Activated CD8-positive, alpha-beta T cell treated with anti-CD3 and anti-CD28 coated beads, Interleukin-2, amount 10 ng/mL, durations not matched to agents 7 days and 5 days (primary cell): ENCODE measurements around the gene GGTLC2. TPM values are rescaled to one million over a fixed set of nuclear protein-coding genes. Genes with fewer than 3 reads are reported as not detected.
A peak's percentile ranks its signal among the peaks of the same experiment; 100 is the strongest.
"Not testable (repeated sequence)": the region's sequence is repeated elsewhere in the genome, so short reads cannot be mapped to it uniquely, and the experiment has no call there.

ENCODE experiments used
- ATAC-seq: fragments of 150-1000 bp; cut with Tn5 transposase; one replicate; pipeline ENCODE4 v1.10.0; 2021; ENCODE audit warnings: moderate library complexity
- CTCF ChIA-PET: fragments of 350-600 bp; sonication (Branson Sonifier 250); formaldehyde crosslinking; loops from one replicate; lab custom pipeline; 2021; ENCODE audit warnings: antibody characterized with exemption; lab: Charles Lee
- POLR2A ChIA-PET: fragments of 350-600 bp; sonication (Branson Sonifier 250); formaldehyde crosslinking; loops from one replicate; lab custom pipeline; 2021; ENCODE audit warnings: antibody characterized with exemption; lab: Charles Lee
- DNase-seq: peaks from one replicate; pipeline ENCODE4 v3.0.0-alpha.2; 2020
- H3K27ac Mint-ChIP-seq: one replicate; pipeline ENCODE4 v1.8.0; 2021; ENCODE audit warnings: mild to moderate bottlenecking, mixed read lengths
- H3K27me3 Mint-ChIP-seq: one replicate; pipeline ENCODE4 v1.8.0; 2021; ENCODE audit warnings: low read depth, mixed read lengths
- H3K36me3 Mint-ChIP-seq: one replicate; pipeline ENCODE4 v1.8.0; 2021; ENCODE audit warnings: low read depth, mixed read lengths
- H3K4me1 Mint-ChIP-seq: one replicate; pipeline ENCODE4 v1.8.0; 2021; ENCODE audit warnings: low read depth, mixed read lengths
- H3K4me3 Mint-ChIP-seq: one replicate; pipeline ENCODE4 v1.8.0; 2021; ENCODE audit warnings: mild to moderate bottlenecking, mixed read lengths
- H3K9me3 Mint-ChIP-seq: one replicate; pipeline ENCODE4 v1.8.0; 2022; ENCODE audit warnings: mixed read lengths; ENCODE audit not compliant: insufficient read depth
- total RNA-seq, 2 experiments: library from RNA; stranded (reverse); gene quantifications; one replicate each; pipeline ENCODE4 v1.2.3, GENCODE V29; 2021

The GGTLC2 gene
- total RNA-seq, 2 experiments from 2014 or later: not detected

DNA sequence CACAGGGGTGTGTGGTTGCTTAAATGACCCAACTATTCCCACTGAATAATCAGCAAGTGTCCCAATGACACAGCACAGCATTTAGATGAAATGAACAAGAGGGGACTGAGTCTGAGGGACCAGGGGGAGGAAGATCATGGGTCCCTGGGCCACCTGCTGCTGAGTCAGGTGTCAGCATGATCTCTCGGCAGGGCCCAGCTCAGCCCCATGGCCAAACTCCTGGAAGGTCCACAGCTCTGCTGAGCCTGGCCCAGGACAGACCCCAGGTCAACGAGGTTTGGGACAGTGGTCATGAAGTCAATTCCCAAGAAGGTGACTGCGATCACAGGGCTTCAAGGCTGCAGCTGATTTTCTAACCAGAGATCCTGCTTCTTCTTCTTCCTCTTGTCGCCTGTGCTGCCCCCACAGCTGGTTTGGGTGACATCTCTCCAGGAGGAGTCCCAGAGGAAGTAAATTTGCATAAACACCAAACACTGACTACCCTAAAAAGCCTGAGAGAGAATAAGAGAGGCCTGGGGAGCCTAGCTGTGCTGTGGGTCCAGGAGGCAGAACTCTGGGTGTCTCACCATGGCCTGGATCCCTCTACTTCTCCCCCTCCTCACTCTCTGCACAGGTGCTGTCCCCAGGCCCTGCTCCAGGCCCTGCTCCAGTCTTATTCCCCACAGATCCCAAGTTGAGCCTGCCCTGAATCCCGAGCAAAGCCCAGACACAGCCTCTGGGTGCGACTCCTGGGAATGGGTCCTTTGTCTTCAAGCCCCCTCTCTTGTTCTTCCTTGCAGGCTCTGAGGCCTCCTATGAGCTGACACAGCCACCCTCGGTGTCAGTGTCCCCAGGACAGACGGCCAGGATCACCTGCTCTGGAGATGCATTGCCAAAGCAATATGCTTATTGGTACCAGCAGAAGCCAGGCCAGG, 42.0 kb downstream of the GGTLC2 start:
- POLR2A ChIA-PET: interaction anchor here (0.7 kb wide), 1 partner anchor 411 kb away, joined by 3 read pairs; no protein-coding TSS in a partner anchor
- CTCF ChIA-PET: interaction anchor here (0.7 to 2.5 kb wide), 5 partner anchors 11 to 197 kb away, joined by 3 to 15 read pairs (median 5); no protein-coding TSS in a partner anchor

DNA sequence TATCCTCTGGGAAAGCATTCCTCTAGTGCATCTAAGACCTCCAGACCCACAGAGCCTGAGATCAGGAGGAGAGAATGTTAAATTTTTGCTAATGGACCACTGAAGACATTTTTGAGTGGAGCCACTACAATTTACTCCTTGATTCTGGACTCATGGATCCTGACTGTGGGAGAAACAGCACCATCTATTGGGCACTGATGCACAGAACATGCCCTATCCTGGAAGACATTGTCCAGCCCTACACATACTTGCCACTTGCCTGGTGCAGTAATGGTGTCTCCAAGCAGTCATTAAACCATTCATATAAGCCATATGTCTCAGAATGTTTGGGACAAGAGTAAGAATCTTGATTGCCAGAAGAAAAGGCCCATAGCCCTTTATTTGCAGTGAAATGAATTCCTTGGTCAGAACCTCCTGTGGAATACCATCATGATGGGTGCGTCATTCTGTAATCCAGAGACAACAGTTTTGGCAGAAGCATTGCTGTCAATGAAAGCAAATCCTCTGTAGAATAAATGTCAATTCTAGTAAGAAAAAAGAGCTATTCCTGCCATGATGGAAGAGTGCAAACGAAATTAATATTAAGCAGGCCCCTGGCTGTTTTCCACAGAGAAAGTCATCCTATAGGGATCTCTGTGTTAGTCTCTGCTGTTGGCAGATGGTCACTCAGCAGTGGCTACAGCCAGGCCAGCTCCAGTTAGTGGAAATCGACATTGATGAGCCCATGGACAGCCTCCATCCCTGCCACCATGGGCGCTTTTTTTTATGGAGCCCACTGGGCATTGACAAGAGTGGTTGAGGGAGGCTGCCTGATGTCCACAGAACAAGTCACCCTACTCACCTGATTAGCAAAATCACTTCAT, 43.5 kb downstream of the GGTLC2 start:
- DNase-seq (peak; percentile 47), ATAC-seq (no peak)
- H3K4me1 Mint-ChIP-seq: no peaks in the 10 kb centered on the region
- no peak overlapping the region for H3K4me3 Mint-ChIP-seq
- POLR2A ChIA-PET: no interaction called here
- H3K36me3 Mint-ChIP-seq: no peaks in the 10 kb centered on the region
- no peaks in the 10 kb centered on the region for H3K9me3 Mint-ChIP-seq
- H3K27ac Mint-ChIP-seq: no peak overlapping the region
- peaks cover 4% of the 10 kb centered on the region for H3K27me3 Mint-ChIP-seq
- CTCF ChIA-PET: interaction anchor here (0.6 to 1.2 kb wide), 6 partner anchors 14 to 217 kb away, joined by 3 read pairs; no protein-coding TSS in a partner anchor

More for the DNA sequence above, 42.0 kb downstream of the GGTLC2 start:
- not testable (repeated sequence) for H3K36me3 Mint-ChIP-seq, DNase-seq, H3K4me3 Mint-ChIP-seq, H3K27me3 Mint-ChIP-seq, H3K27ac Mint-ChIP-seq, H3K9me3 Mint-ChIP-seq, ATAC-seq, H3K4me1 Mint-ChIP-seq

DNA sequence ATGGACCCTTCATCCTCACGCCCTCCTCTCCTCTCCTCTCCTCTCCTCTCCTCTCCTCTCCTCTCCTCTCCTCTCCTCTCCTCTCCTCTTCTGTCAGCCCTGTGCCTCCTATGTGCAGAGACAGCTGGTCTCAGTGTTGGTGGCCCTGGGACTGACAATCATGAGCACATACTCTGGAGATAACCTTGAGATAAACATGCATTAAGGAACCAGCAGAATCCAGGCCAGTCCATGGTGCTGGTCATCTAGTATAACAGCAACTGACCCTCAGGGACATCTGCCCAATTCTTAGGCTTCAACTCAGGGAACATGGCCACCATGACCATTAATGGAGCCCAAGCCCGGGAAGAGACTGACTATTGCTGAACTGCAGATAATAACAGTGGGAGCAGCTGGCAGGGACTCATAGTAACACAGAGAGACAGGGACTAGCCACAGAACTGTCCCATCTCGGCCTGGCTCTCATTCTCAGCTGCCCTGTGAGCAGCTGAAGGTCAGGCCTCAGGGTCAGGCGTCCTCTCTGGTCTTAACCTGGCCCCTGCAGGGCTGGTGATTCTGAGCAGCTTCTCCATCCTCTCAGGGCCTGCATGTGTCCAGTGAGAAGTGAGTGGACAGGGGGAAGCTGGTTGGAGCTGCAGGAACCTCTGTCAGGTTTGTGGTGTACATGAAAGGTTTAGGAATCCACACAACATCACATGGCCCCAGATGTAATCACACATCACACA, 45.4 kb downstream of the GGTLC2 start:
- POLR2A ChIA-PET: no interaction called here
- Mint-ChIP-seq H3K4me1 (no peaks in the 10 kb centered on the region), H3K36me3 (no peaks in the 10 kb centered on the region), H3K27ac (no peak overlapping the region), H3K27me3 (peaks cover 4% of the 10 kb centered on the region), H3K4me3 (no peak overlapping the region), H3K9me3 (no peaks in the 10 kb centered on the region)
- ATAC-seq (no peak), DNase-seq (no peak)
- CTCF ChIA-PET: interaction anchor here (1.1 kb wide), 1 partner anchor 23 kb away, joined by 3 read pairs; no protein-coding TSS in a partner anchor

DNA sequence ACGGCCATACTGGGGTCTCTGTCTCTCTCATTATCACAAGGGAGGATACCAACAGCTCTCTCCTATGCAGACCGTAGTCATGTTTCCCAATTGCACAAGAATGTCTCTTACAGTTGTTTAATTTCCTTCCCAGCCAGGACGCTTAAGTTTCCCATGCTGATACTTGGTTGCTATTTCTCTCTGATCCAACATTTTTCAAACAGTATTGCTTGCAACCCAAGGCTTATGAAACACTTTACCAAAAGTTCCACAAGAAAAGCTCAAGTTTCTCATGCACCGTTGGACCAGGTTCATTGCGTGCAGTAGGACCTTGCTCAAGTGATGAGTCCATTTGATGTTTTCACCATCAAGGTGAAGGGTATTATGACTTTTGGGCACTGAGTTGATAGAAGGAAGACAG, 46.6 kb downstream of the GGTLC2 start:
- CTCF ChIA-PET: interaction anchor here (1.6 to 2.6 kb wide), 2 partner anchors 15 to 193 kb away, joined by 5 to 7 read pairs; no protein-coding TSS in a partner anchor
- H3K9me3 Mint-ChIP-seq: no peaks in the 10 kb centered on the region

DNA sequence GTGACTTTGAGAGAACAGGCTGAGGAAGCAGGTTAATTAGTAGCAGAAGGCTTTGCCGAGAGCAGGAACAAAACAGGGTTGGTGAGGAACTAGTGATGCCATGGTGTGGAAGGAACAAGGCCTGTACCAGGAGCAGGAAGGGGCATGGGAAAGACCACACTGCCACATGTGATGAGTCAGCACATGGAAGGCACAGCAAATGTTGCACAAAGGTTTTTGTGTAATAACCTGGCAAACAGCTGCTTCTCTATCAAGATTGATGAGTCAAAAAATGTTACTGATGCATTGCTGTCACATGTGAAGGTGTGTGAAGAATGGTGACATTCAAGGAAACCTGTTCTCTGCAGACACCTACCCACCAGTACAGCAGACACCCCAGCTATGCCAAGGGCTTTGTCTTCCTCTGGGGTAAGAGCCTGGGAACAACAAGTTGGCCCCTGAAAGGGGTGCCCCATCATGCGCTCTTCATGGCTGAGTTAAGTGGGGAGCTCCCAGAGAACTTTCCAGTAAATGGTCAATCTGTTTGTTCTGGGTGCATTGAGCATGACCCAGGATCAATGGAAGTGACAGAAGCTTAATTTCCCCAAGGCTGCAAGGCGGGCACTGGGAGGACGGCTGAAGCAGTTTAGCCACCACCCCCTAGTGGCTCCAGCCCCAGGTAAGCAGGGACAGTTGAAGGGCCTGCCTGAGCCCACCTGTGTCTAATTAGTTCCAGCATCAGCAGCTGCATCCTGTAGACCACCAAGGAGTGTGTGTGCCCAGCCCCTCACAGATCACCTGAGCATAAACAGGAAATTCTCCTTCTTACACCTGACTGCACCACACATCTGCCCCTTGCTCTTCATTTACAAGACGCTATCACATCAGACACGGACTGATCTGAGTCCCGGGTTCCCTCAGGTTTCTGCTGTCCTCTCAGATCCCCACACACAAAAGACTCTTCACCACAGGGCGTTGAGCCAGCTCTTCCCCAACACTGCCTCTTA, 47.6 kb downstream of the GGTLC2 start:
- H3K4me1 Mint-ChIP-seq: no peaks in the 10 kb centered on the region
- no peak for DNase-seq
- no peak for ATAC-seq
- no peak overlapping the region for H3K4me3 Mint-ChIP-seq
- ChIA-PET CTCF (interaction anchor here (0.5 to 2.7 kb wide), 8 partner anchors 10 to 263 kb away, joined by 3 to 10 read pairs (median 4); no protein-coding TSS in a partner anchor), POLR2A (no interaction called here)
- no peaks in the 10 kb centered on the region for H3K36me3 Mint-ChIP-seq
- H3K27me3 Mint-ChIP-seq: peaks cover 6% of the 10 kb centered on the region
- H3K27ac Mint-ChIP-seq: no peak overlapping the region
- no peaks in the 10 kb centered on the region for H3K9me3 Mint-ChIP-seq

More for the DNA sequence above, 46.6 kb downstream of the GGTLC2 start:
- Mint-ChIP-seq H3K4me1 (no peaks in the 10 kb centered on the region), H3K27ac (no peak overlapping the region), H3K36me3 (no peaks in the 10 kb centered on the region), H3K4me3 (no peak overlapping the region), H3K27me3 (peaks cover 6% of the 10 kb centered on the region)
- DNase-seq: no peak
- POLR2A ChIA-PET: no interaction called here
- ATAC-seq: no peak

DNA sequence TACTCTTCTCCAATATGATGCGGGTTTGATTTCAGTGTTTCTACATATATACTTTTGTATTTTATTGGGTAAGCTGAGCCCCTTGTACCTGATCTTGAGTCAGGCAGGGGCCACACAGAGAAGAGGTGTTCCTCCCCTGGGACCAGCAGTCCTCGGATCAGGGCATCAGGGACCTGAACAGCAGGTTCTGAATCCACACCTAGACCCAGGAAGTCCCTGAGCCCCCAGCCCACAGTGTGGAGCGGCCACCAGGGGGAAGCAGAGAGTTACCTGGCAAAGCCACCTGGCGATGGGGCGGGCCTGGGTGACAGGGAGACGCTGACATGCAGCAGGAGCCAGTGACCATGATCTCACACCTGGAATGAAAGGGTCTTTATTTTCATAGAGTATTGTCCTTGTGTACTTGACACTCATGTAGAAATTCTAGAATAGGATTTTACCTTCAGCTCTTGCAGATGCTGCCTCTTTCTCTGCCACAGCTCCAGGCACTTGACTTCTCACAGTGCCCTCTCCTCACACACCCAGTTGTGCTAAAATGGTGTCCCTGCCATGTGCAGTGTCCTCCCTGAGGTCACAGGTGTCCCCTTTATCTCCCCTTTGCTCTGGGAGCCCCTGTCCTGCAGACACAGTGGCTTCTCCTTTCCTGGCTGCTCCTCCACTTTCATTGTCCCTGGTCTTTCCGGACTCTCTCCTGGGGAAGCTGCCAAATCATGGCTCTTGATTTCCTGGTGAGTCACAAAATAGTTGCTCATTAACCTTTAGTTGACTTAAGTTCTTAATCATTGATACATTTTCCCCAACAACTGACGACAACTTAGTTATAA, 48.5 kb downstream of the GGTLC2 start:
- Mint-ChIP-seq H3K4me3 (no peak overlapping the region), H3K9me3 (no peaks in the 10 kb centered on the region), H3K27me3 (peaks cover 6% of the 10 kb centered on the region), H3K36me3 (no peaks in the 10 kb centered on the region), H3K4me1 (no peaks in the 10 kb centered on the region), H3K27ac (no peak overlapping the region)
- ChIA-PET POLR2A (no interaction called here), CTCF (interaction anchor here (0.5 to 2.7 kb wide), 13 partner anchors 9 to 342 kb away, joined by 3 to 10 read pairs (median 3); no protein-coding TSS in a partner anchor)
- DNase-seq (peak; percentile 59), ATAC-seq (peak; percentile 80)

GRCh38 chr22:22693531-22693884, 49.1 kb downstream of the GGTLC2 start:
- H3K4me1 Mint-ChIP-seq: no peaks in the 10 kb centered on the region
- no peaks in the 10 kb centered on the region for H3K9me3 Mint-ChIP-seq
- ATAC-seq (no peak), DNase-seq (no peak)
- peaks cover 6% of the 10 kb centered on the region for H3K27me3 Mint-ChIP-seq
- no peak overlapping the region for H3K4me3 Mint-ChIP-seq
- no peaks in the 10 kb centered on the region for H3K36me3 Mint-ChIP-seq
- POLR2A ChIA-PET: no interaction called here
- CTCF ChIA-PET: interaction anchor here (0.6 to 2.7 kb wide), 10 partner anchors 9 to 343 kb away, joined by 3 to 10 read pairs (median 4); no protein-coding TSS in a partner anchor
- no peak overlapping the region for H3K27ac Mint-ChIP-seq

GRCh38 chr22:22694106-22694505, 49.7 kb downstream of the GGTLC2 start:
- no peak for DNase-seq
- H3K36me3 Mint-ChIP-seq: no peaks in the 10 kb centered on the region
- ChIA-PET CTCF (interaction anchor here (1.2 to 2.7 kb wide), 2 partner anchors 8 to 16 kb away, joined by 3 to 10 read pairs; no protein-coding TSS in a partner anchor), POLR2A (no interaction called here)
- H3K4me3 Mint-ChIP-seq: no peak overlapping the region
- peaks cover 6% of the 10 kb centered on the region for H3K27me3 Mint-ChIP-seq
- no peaks in the 10 kb centered on the region for H3K9me3 Mint-ChIP-seq
- H3K27ac Mint-ChIP-seq: no peak overlapping the region
- H3K4me1 Mint-ChIP-seq: no peaks in the 10 kb centered on the region
- no peak for ATAC-seq

DNA sequence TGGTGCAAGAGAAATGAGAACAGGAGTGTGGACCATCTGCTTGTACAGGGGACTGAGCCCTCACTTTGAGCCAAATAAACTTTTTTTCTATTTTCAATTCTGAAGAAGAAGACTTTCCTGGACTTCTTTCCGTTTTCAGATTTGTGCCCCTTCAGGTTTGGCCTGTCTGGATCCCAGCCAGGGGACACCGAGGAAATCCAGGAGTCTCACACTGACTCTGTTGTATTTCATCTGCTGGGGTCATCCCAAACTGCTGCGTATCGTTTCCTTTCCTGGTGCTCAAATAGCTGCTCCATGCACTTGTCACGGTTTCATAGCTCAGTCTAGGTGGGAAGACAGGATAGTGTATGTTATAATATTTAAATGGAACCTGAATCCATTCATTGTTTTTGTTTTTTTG, 51.7 kb downstream of the GGTLC2 start:
- Mint-ChIP-seq H3K36me3 (no peaks in the 10 kb centered on the region), H3K27ac (no peak overlapping the region), H3K4me3 (no peak overlapping the region), H3K9me3 (no peaks in the 10 kb centered on the region), H3K27me3 (peaks cover 8% of the 10 kb centered on the region), H3K4me1 (peaks cover 9% of the 10 kb centered on the region)
- no peak for DNase-seq
- ATAC-seq: no peak
- ChIA-PET POLR2A (no interaction called here), CTCF (no interaction called here)
